ENCODE data around the gene S100P.

- TF ChIP-seq CTCF (conservative IDR thresholded peaks at IDR 0.05) (no peak), ZFX (IDR thresholded peaks at IDR 0.05) (no peak)
Measured at GRCh38 chr4:6660430-6660829, 33.2 kb upstream of the S100P start.

Data from C4-2B (cell line).